T-cell (primary cell): ENCODE results near the gene LMO2. TPM values are rescaled to one million over a fixed set of nuclear protein-coding genes. Genes with fewer than 3 reads are reported as not detected.
"Not testable (repeated sequence)": the region's sequence is repeated elsewhere in the genome, so short reads cannot be mapped to it uniquely, and the experiment has no call there.

Source experiments
- ATAC-seq, 4 experiments: fragments of 200-7000 bp in 3 of 4; fragments of 150-1000 bp in 1 of 4; cut with Tn5 transposase; replicated peaks in 1 of 4; 1 replicate in 3 of 4; 2 replicates in 1 of 4; pipeline ENCODE4 v1.10.0; 2021; ENCODE audit warnings: moderate library complexity in 3 of 4, mild to moderate bottlenecking in 2 of 4, moderate number of reproducible peaks in 1 of 4
- CTCF ChIA-PET, 2 donors: fragments of 300-600 bp; sonication (Branson Sonifier 250); formaldehyde crosslinking; loops; one replicate each; lab custom pipeline; 2022; ENCODE audit warnings: antibody characterized with exemption in 2 of 2; lab: Charles Lee
- POLR2A ChIA-PET, 2 donors: fragments of 300-600 bp; sonication (Branson Sonifier 250); formaldehyde crosslinking; loops; one replicate each; lab custom pipeline; 2022; ENCODE audit warnings: antibody characterized with exemption in 2 of 2; lab: Charles Lee
- DNase-seq, 35 experiments: peaks; one replicate each; pipeline versions ENCODE4 v3.0.0 to v3.0.0-alpha.2; 2013 to 2023
- H3K27ac ChIP-seq: one replicate; pipeline ENCODE4 v1.5.1; 2013; ENCODE audit warnings: low read length
- H3K27me3 ChIP-seq, 2 experiments: replicated peaks in 1 of 2; 1 replicate in 1 of 2; 2 replicates in 1 of 2; pipeline versions ENCODE4 v1.6.1 to v1.7.0; 2013; ENCODE audit warnings: low read length in 1 of 2, mixed read lengths in 1 of 2; ENCODE audit not compliant: control insufficient read depth in 2 of 2, insufficient read depth in 2 of 2; ENCODE audit errors: extremely low read depth in 1 of 2
- H3K36me3 ChIP-seq, 2 donors: 1 replicate in 1 of 2; 2 replicates in 1 of 2; pipeline versions ENCODE4 v1.6.1 to v1.7.0; 2013; ENCODE audit warnings: low read length in 1 of 2; ENCODE audit not compliant: control insufficient read depth in 2 of 2, insufficient read depth in 1 of 2; ENCODE audit errors: extremely low read depth in 1 of 2
- H3K4me1 ChIP-seq, 2 experiments: 1 replicate in 1 of 2; 2 replicates in 1 of 2; pipeline versions ENCODE4 v1.6.1 to v1.7.0; 2013; ENCODE audit warnings: low read length in 2 of 2, mixed read lengths in 1 of 2; ENCODE audit not compliant: insufficient read depth in 2 of 2, control insufficient read depth in 1 of 2; ENCODE audit errors: extremely low read depth in 1 of 2
- H3K4me3 ChIP-seq, 2 donors: 1 replicate in 1 of 2; 2 replicates in 1 of 2; pipeline versions ENCODE4 v1.5.1 to v1.7.0; 2013; ENCODE audit warnings: mild to moderate bottlenecking in 2 of 2, low read length in 1 of 2, moderate library complexity in 1 of 2; ENCODE audit not compliant: control insufficient read depth in 1 of 2; ENCODE audit errors: extremely low read depth in 1 of 2
- H3K9me3 ChIP-seq: 2 replicates; pipeline ENCODE4 v1.7.0; 2013
- H3K27ac Mint-ChIP-seq, 2 donors: one replicate each; pipeline ENCODE4 v1.8.0; 2020 to 2021; ENCODE audit warnings: mild to moderate bottlenecking in 2 of 2, mixed read lengths in 2 of 2
- H3K27me3 Mint-ChIP-seq, 2 donors: one replicate each; pipeline ENCODE4 v1.8.0; 2021 to 2022; ENCODE audit warnings: mixed read lengths in 2 of 2
- H3K36me3 Mint-ChIP-seq: one replicate; pipeline ENCODE4 v1.8.0; 2021; ENCODE audit warnings: mixed read lengths
- H3K4me1 Mint-ChIP-seq, 3 donors: one replicate each; pipeline ENCODE4 v1.8.0; 2020 to 2022; ENCODE audit warnings: mixed read lengths in 3 of 3, mild to moderate bottlenecking in 1 of 3
- H3K4me3 Mint-ChIP-seq, 3 donors: one replicate each; pipeline ENCODE4 v1.8.0; 2020 to 2022; ENCODE audit warnings: mild to moderate bottlenecking in 3 of 3, mixed read lengths in 3 of 3, moderate library complexity in 3 of 3
- H3K9me3 Mint-ChIP-seq, 3 donors: one replicate each; pipeline ENCODE4 v1.8.0; 2020 to 2022; ENCODE audit warnings: mixed read lengths in 3 of 3
- WGBS: methylation state at CpG from one replicate; pipeline ENCODE4 v1.1.5; 2013; ENCODE audit warnings: missing lambda C conversion rate; ENCODE audit not compliant: insufficient coverage; 5-methylcytosine and 5-hydroxymethylcytosine counted together
- total RNA-seq, 35 experiments: library from RNA in 6 of 35; stranded (reverse) in 6 of 35; fragments of 120-200 nt in 1 of 35; gene quantifications; one replicate each; pipeline versions ENCODE4 v1.2.1 to v1.2.4 and lab custom pipeline; 2013 to 2026

The LMO2 gene
- total RNA-seq, 5 donors from 2014 or later (not counting 1 experiment from before 2014, with no cell fraction given), result 0.85 to 2.7 (median 1.6) TPM

DNA sequence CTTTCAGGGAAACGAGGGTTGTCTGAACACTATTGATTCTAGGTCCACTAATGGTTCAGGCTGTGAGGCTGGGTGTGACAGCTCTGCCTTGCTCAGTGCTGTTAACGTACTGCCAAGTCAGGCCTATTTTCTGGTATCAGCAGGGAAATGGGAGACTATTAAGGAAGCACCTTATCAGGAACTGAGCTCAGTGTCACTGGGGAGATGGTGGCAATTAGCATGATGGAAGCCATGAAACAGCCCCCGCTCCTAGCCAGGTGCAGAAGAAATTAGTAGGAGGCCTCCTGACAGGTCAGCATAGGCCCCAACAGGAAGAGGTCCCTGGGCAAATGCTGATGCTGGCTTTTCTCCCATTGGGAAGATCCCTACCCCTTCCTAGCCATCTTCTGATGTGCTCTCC is 42.6 kb upstream of the LMO2 start:
- no peak overlapping the region for H3K4me3 ChIP-seq
- Mint-ChIP-seq H3K27ac (no peak overlapping the region), H3K4me3 (no peak overlapping the region), H3K9me3 (peaks cover 0 to 14% (median 7%) of the 10 kb centered on the region in 3 donors), H3K27me3 (peaks cover 1 to 14% of the 10 kb centered on the region in 2 donors), H3K4me1 (peaks cover 3 to 6% (median 5%) of the 10 kb centered on the region in 3 donors), H3K36me3 (no peaks in the 10 kb centered on the region)
- no peak overlapping the region for H3K27ac ChIP-seq
- POLR2A ChIA-PET, result no interaction called here
- 69% methylated on average over 2 of the region's 3 CpGs for WGBS
- H3K4me1 ChIP-seq, result peaks cover 0 to 5% of the 10 kb centered on the region in 2 experiments
- H3K9me3 ChIP-seq, result no peaks in the 10 kb centered on the region
- H3K36me3 ChIP-seq, result no peaks in the 10 kb centered on the region
- ATAC-seq (no peak), DNase-seq (no peak)
- CTCF ChIA-PET, result no interaction called here
- H3K27me3 ChIP-seq, result no peaks in the 10 kb centered on the region

DNA sequence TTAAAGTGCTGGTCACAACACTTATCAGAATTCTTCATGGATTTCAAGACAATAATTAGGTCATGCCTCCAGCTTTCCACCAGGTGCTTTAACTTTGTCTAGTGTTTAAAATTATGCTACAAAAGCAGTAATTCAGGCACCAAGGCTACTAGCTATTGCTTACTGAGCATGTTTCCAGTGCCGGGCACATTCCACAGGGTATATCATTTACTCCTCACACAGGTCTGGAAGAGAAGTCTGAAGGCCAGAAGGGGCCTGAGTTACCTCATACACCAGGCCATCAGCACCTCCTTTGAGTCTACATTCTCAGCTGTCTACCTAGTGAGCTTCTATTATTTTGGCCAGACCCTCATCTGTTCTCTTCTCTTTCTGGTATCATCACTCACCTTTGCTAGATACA is 41.7 kb upstream of the LMO2 start:
- peaks cover 0 to 14% (median 7%) of the 10 kb centered on the region in 3 donors for H3K9me3 Mint-ChIP-seq
- ChIA-PET CTCF (no interaction called here), POLR2A (no interaction called here)

DNA sequence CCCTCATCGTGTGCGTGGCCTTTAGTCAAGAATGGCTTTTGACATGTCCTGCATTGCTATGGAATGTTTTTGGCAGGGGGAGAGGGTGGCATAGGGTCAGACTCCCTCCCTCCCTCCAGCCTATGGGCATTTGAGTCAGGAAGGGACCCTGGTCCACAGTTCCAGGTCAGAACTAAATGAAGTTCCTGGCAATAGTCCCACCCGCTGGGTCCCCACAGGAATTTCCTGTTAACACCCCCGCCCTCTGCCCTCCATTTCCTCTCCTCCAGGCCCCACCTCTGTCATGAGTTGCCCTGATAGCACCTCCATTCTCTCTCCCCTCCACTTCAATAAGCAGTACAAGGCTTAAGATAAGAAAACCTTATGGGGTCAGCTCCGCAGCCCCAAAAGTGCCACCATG is 40.8 kb upstream of the LMO2 start:
- Mint-ChIP-seq H3K4me1 (peaks cover 3 to 6% (median 5%) of the 10 kb centered on the region in 3 donors), H3K9me3 (peaks cover 0 to 14% (median 7%) of the 10 kb centered on the region in 3 donors), H3K4me3 (no peak overlapping the region), H3K36me3 (no peaks in the 10 kb centered on the region), H3K27me3 (peaks cover 3 to 4% of the 10 kb centered on the region in 2 donors), H3K27ac (no peak overlapping the region)
- no peak for DNase-seq
- Histone ChIP-seq H3K27me3 (no peaks in the 10 kb centered on the region), H3K9me3 (no peaks in the 10 kb centered on the region), H3K4me3 (no peak overlapping the region), H3K27ac (no peak overlapping the region), H3K4me1 (peaks cover 0 to 5% of the 10 kb centered on the region in 2 experiments), H3K36me3 (no peaks in the 10 kb centered on the region)
- no peak for ATAC-seq
- ChIA-PET POLR2A (no interaction called here), CTCF (no interaction called here)
- 52% methylated on average over 2 of the region's 5 CpGs for WGBS

More for the DNA sequence above, 41.7 kb upstream of the LMO2 start:
- no peak overlapping the region for H3K27ac ChIP-seq
- Mint-ChIP-seq H3K4me3 (no peak overlapping the region), H3K36me3 (no peaks in the 10 kb centered on the region), H3K4me1 (peaks cover 3 to 6% (median 5%) of the 10 kb centered on the region in 3 donors), H3K27me3 (peaks cover 3 to 10% of the 10 kb centered on the region in 2 donors), H3K27ac (no peak overlapping the region)
- no peak overlapping the region for H3K4me3 ChIP-seq
- ATAC-seq, result no peak
- DNase-seq, result no peak
- WGBS, result 100% methylated on average over 1 of the region's 1 CpG
- H3K36me3 ChIP-seq, result no peaks in the 10 kb centered on the region
- H3K9me3 ChIP-seq, result no peaks in the 10 kb centered on the region
- peaks cover 0 to 5% of the 10 kb centered on the region in 2 experiments for H3K4me1 ChIP-seq
- H3K27me3 ChIP-seq, result no peaks in the 10 kb centered on the region

DNA sequence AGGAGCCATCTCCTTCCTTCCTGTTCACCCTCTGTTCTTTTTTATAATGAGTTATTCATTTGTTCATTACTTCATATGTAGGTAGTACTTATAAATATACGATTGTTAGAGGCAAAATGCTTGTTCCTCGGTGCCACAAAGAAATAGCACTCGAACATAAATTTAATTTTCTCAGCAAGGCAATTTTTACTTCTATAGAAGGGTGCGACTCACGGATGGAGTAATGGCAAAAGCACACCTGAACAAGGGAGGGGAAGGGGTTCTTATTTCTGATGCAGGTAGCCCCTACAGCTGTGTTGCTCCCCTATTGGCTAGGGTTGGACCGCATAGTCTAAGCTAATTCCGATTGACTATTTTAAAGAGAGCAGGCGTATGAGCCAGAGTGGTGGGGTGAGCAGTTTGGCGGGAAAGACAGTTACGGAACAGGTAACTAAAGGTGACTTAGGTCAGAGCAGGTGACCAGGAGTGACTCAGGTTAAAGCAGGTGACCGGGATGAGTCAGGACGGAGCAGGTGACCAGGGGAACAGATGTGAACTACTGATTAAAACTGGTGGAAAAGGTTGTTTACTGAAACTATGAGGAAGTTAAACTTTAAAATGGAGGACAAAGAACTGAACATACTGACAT is 40.0 kb upstream of the LMO2 start:
- CTCF ChIA-PET, H3K36me3 ChIP-seq, H3K27ac ChIP-seq: not testable (repeated sequence)

DNA sequence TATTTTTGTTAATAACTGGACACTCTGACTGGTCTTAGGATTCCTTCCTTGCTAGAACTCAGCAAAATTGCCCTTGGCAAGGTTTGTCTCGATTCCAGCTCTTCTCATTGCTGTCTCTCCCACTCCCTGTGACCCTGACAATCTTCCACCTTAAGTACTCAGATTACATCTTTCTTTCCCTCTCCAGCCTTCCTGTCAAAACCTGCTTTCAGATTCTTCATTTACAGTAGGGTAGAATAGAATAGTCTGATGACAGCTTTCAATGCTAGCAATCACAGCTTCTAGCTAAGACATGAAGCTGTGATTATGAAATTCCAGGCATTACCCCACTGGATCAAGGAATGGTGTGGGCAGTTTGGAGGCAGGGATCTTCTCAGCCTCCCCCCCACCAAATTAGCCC is 39.2 kb upstream of the LMO2 start:
- Histone ChIP-seq H3K9me3 (no peaks in the 10 kb centered on the region), H3K36me3 (no peaks in the 10 kb centered on the region), H3K27me3 (peaks cover 0 to 4% of the 10 kb centered on the region in 2 experiments), H3K4me1 (peaks cover 0 to 5% of the 10 kb centered on the region in 2 experiments), H3K4me3 (no peak overlapping the region), H3K27ac (no peak overlapping the region)
- Mint-ChIP-seq H3K27ac (no peak overlapping the region), H3K36me3 (no peaks in the 10 kb centered on the region), H3K4me1 (peaks cover 3 to 6% (median 5%) of the 10 kb centered on the region in 3 donors), H3K9me3 (peaks cover 0 to 14% (median 7%) of the 10 kb centered on the region in 3 donors), H3K4me3 (no peak overlapping the region), H3K27me3 (peaks cover 2 to 3% of the 10 kb centered on the region in 2 donors)
- ChIA-PET POLR2A (no interaction called here), CTCF (no interaction called here)
- 50% methylated on average over 1 of the region's 1 CpG for WGBS
- DNase-seq (no peak), ATAC-seq (no peak)

More for the DNA sequence above, 40.0 kb upstream of the LMO2 start:
- peaks cover 0 to 14% (median 7%) of the 10 kb centered on the region in 3 donors for H3K9me3 Mint-ChIP-seq
- H3K4me3 Mint-ChIP-seq, POLR2A ChIA-PET, H3K27ac Mint-ChIP-seq, H3K4me1 ChIP-seq, H3K27me3 Mint-ChIP-seq, H3K27me3 ChIP-seq, H3K9me3 ChIP-seq, ATAC-seq, DNase-seq, H3K4me1 Mint-ChIP-seq, H3K36me3 Mint-ChIP-seq, H3K4me3 ChIP-seq: not testable (repeated sequence)
- WGBS, result 98% methylated on average over 5 of the region's 12 CpGs

DNA sequence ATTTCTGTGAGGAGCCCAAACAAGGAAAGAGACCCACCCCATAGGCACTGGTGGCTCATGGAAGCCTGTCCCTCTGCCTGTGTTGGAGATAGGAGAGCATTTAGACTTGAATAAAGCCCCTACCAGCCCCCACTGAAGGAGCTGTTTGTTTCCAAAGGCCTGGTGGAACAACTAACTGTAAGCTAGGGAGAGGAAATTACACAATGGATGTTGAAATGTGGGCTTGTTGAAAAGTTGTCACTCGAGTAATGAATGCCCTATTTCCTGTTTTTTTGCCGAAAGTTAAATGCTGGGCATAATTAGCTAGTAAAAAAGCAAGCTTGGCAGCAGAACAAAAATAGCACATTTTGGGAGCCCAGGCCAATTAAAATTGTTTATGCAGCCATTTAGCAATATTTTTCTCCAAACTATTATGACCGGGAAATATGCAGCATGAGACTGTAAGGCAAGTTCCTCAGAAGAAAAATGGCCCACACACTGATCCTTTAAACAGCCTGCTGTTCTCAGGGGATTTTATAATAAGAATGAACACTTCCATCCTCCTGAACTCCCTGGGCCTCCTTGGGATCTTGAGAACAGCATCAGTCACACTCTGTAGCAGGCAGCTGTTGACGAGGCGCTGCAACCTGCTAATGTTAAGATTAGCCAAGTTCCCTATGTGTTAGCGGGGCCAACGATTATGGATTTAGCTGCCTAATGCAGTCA is 38.6 kb upstream of the LMO2 start:
- Histone ChIP-seq H3K36me3 (no peaks in the 10 kb centered on the region), H3K27ac (no peak overlapping the region), H3K27me3 (peaks cover 0 to 7% of the 10 kb centered on the region in 2 experiments), H3K4me1 (peaks cover 0 to 5% of the 10 kb centered on the region in 2 experiments), H3K4me3 (no peak overlapping the region), H3K9me3 (no peaks in the 10 kb centered on the region)
- 50% methylated on average over 3 of the region's 7 CpGs for WGBS
- CTCF ChIA-PET, result no interaction called here
- peaks cover 2 to 5% of the 10 kb centered on the region in 2 donors for H3K27me3 Mint-ChIP-seq
- POLR2A ChIA-PET, result no interaction called here
- no peak overlapping the region for H3K4me3 Mint-ChIP-seq
- H3K36me3 Mint-ChIP-seq, result no peaks in the 10 kb centered on the region
- ATAC-seq (no peak), DNase-seq (no peak)
- no peak overlapping the region for H3K27ac Mint-ChIP-seq
- peaks cover 0 to 14% (median 7%) of the 10 kb centered on the region in 3 donors for H3K9me3 Mint-ChIP-seq
- peaks cover 3 to 6% (median 5%) of the 10 kb centered on the region in 3 donors for H3K4me1 Mint-ChIP-seq
